Spleen (tissue), 11 donors: ENCODE measurements around the gene RNF208. TPM values are rescaled to one million over a fixed set of nuclear protein-coding genes. Genes with fewer than 3 reads are reported as not detected.

Source experiments
- DNase-seq: peaks from one replicate; pipeline ENCODE4 v3.0.0-alpha.2; 2020
- H3K27ac ChIP-seq, 8 donors: fragments of 200-600 bp; sonication (generic) in 7 of 8; 1 replicate in 4 of 8; 2 replicates in 4 of 8; pipeline versions ENCODE4 v1.5.0 to v1.8.0; 2016 to 2021; ENCODE audit warnings: inconsistent platforms in 4 of 8, mild to moderate bottlenecking in 4 of 8, moderate library complexity in 1 of 8
- H3K27me3 ChIP-seq, 7 donors: fragments of 200-600 bp; sonication (generic) in 6 of 7; replicated peaks in 1 of 7; 1 replicate in 4 of 7; 2 replicates in 3 of 7; pipeline versions ENCODE4 v1.5.0 to v1.8.0; 2016 to 2021; ENCODE audit warnings: inconsistent platforms in 3 of 7, mild to moderate bottlenecking in 1 of 7
- H3K36me3 ChIP-seq, 6 donors: fragments of 200-600 bp; sonication (generic) in 5 of 6; 1 replicate in 4 of 6; 2 replicates in 2 of 6; pipeline versions ENCODE4 v1.5.0 to v1.8.0; 2016 to 2021; ENCODE audit warnings: inconsistent platforms in 2 of 6
- H3K4me1 ChIP-seq, 6 donors: fragments of 200-600 bp; sonication (generic) in 5 of 6; 1 replicate in 3 of 6; 2 replicates in 3 of 6; pipeline versions ENCODE4 v1.5.0 to v1.8.0; 2016 to 2021; ENCODE audit warnings: inconsistent platforms in 3 of 6
- H3K4me3 ChIP-seq, 8 donors: fragments of 200-600 bp; sonication (generic) in 7 of 8; 1 replicate in 4 of 8; 2 replicates in 4 of 8; pipeline versions ENCODE4 v1.5.0 to v1.8.0; 2016 to 2021; ENCODE audit warnings: inconsistent platforms in 4 of 8, mild to moderate bottlenecking in 4 of 8, moderate library complexity in 2 of 8
- H3K9me3 ChIP-seq, 8 donors: fragments of 200-600 bp; sonication (generic) in 7 of 8; 1 replicate in 4 of 8; 2 replicates in 4 of 8; pipeline versions ENCODE4 v1.5.0 to v1.8.0; 2016 to 2021; ENCODE audit warnings: inconsistent platforms in 4 of 8
- CTCF ChIP-seq, 11 experiments: fragments of 200-600 bp in 7 of 11; fragments of 450-650 bp in 4 of 11; sonication (generic) in 4 of 11; IDR thresholded peaks in 8 of 11; conservative IDR thresholded peaks in 3 of 11; 1 replicate in 7 of 11; 2 replicates in 4 of 11; pipeline versions ENCODE4 v1.4.0 to v1.8.0; 2016 to 2021; ENCODE audit warnings: antibody characterized with exemption in 11 of 11, inconsistent platforms in 4 of 11, mild to moderate bottlenecking in 1 of 11
- POLR2A ChIP-seq, 3 donors: fragments of 450-650 bp; IDR thresholded peaks; one replicate each; pipeline ENCODE4 v1.5.1; 2017; ENCODE audit warnings: antibody characterized with exemption in 3 of 3, mild to moderate bottlenecking in 1 of 3
- POLR2AphosphoS5 ChIP-seq, 3 donors: sonication (generic); formaldehyde crosslinking; IDR thresholded peaks; one replicate each; pipeline ENCODE4 v1.5.1; 2017; ENCODE audit warnings: antibody characterized with exemption in 3 of 3
- WGBS, 5 donors: extraction: QIAGEN DNeasy Blood & Tissue Kit in 3 of 5; methylation state at CpG; one replicate each; pipeline versions ENCODE4 v1.1.5 to v1.1.7; 2013 to 2018; 5-methylcytosine and 5-hydroxymethylcytosine counted together
- intact Hi-C: fragments of 100-400 bp; cut with DNase I; formaldehyde crosslinking; loops from one replicate; pipeline ENCODE4 v1.15.0; 2023; ENCODE audit warnings: low total_unique reads
- polyA plus RNA-seq, 3 donors: library from polyadenylated mRNA; stranded (reverse); fragments of 200-250 nt; gene quantifications; one replicate each; pipeline ENCODE4 v1.2.1, GENCODE V29; 2013
- total RNA-seq, 7 donors: library from RNA; depleted of rRNA in 3 of 7; stranded (reverse); fragments of >200 nt in 3 of 7; fragmentation: NEBNext Ultra II Directional in 4 of 7; extraction: Animal tissue kit (Norgen Biotek cat#: 25700) in 4 of 7; gene quantifications; one replicate each; pipeline versions ENCODE4 v1.1.0 to v1.2.1, GENCODE V29; 2016 to 2021
- donor health status: healthy with polysubstance abuse.
- donor health status: DM: no; HTN: no; CAD: no; lungs with moderate emphysema.
- donor health status: DM: no; HTN: no; CAD: no.
- donor health status: Bipolar disorder and iron deficiency.
- donor health status: healthy.
- donor health status: DM: no; HTN: no; CAD: no.
- donor health status: DM: yes; HTN: yes; CAD: no.

Gene RNF208
- total and polyA plus RNA-seq, 10 donors: 1.2 to 6.2 (median 2.7) TPM

DNA sequence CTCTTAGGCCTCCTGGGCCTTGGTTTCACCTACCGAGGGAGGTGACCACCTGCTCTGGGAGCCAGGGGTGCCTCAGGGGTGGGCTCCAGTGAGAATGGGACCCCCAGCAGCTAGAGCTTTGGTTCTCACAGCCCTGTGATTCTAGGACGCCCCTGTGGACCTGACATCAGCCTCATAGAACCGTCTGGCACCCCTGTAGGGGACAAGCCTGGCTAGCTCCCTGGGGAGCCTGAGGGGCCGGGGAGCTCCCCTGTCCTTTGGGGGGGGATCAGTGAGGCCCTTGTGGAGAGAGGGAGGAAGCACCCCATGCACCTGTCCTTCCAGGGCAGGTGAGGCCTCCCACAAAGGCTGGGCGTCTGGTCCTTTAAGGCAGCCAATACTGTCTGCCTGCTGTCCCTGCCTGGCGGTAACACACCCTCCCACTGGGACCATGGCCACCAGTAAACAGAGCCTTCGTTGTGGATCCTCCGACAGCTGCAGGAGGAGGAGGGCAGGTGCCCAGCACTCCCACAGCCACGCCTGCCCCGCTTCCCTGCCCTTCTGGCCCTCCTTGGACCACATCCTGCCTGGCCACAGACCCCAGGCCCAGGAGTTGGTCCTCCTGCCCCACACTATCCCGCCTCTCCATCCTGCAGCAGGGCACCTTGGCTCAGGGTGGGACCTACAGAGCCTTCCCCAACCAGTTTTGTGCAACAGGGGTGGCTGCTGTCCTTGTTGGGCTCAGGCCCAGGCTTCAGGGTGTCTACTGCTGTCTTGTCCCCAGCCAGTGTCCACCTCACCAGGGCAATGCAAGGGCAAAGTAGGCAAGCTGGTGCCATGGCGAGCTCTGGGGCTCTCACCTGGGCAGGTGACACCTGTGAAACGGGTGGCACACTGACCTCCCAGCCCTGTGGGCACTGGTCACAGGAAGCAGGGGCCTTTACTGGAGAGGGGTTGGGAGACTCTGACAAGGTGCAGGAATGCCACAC lies 16.0 kb upstream of the RNF208 start:
- Histone ChIP-seq H3K9me3 (no peaks in the 10 kb centered on the region), H3K27ac (no peak overlapping the region), H3K4me3 (no peak overlapping the region), H3K36me3 (peaks cover 0 to 14% (median 10%) of the 10 kb centered on the region in 6 donors), H3K27me3 (peaks cover 0 to 29% (median 14%) of the 10 kb centered on the region in 7 donors), H3K4me1 (peaks cover 30 to 82% (median 70%) of the 10 kb centered on the region in 6 donors)
- no peak for DNase-seq
- intact Hi-C loops: no loop called here
- no peak for TF ChIP-seq CTCF (IDR thresholded peaks at IDR 0.05 in 8 of 11, conservative IDR thresholded peaks at IDR 0.05 in 3 of 11)
- TF ChIP-seq POLR2AphosphoS5 (IDR thresholded peaks at IDR 0.05): no peak
- no peak for TF ChIP-seq POLR2A (IDR thresholded peaks at IDR 0.05)
- 81 to 88% (median 83%) methylated on average over 8 to 13 of the region's 13 CpGs for WGBS, 5 donors

DNA sequence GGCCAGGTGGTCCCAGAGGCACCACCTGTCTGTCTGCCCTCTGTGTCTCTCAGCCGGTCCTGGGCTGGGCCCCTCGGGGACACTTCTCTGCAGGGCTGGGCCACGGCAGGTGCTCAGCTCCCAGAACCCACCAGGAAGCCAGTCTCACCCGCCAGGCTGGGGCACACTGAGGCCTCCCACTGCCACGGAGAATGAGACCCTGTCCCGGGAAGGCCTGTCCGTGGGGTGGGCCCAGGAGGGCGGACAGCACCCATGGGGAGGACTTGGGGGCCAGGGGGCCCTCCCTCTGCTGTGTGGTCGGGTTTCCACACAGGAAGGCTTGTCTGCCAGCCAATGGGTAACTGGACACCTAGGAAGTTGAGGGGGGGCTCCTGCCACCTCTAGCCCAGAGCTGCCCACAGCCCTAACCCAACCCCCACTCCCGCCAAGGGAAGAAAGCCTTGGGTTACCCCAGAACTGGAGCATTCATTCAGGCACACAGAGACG lies 14.9 kb upstream of the RNF208 start:
- Histone ChIP-seq H3K27ac (peak overlapping the region in 3 of 8 donors; percentile 49 to 75 (median 58)), H3K4me1 (peaks cover 20 to 71% (median 59%) of the 10 kb centered on the region in 6 donors), H3K27me3 (peaks cover 0 to 40% (median 20%) of the 10 kb centered on the region in 7 donors), H3K9me3 (no peaks in the 10 kb centered on the region), H3K4me3 (peak overlapping the region in 4 of 8 donors; percentile 7 to 55 (median 17)), H3K36me3 (peaks cover 0 to 3% (median under 1%) of the 10 kb centered on the region in 6 donors)
- no peak for TF ChIP-seq POLR2AphosphoS5 (IDR thresholded peaks at IDR 0.05)
- no peak for TF ChIP-seq CTCF (IDR thresholded peaks at IDR 0.05 in 8 of 11, conservative IDR thresholded peaks at IDR 0.05 in 3 of 11)
- TF ChIP-seq POLR2A (IDR thresholded peaks at IDR 0.05): no peak
- 24 to 40% (median 37%) methylated on average over 2 to 11 of the region's 11 CpGs for WGBS, 5 donors
- intact Hi-C loops: no loop called here
- DNase-seq: no peak

- intact Hi-C loops: no loop called here
- peaks cover 0 to 46% (median 23%) of the 10 kb centered on the region in 7 donors for H3K27me3 ChIP-seq
- DNase-seq: peak; percentile 97
- peaks cover 18 to 67% (median 56%) of the 10 kb centered on the region in 6 donors for H3K4me1 ChIP-seq
- 8 to 13% (median 9%) methylated on average over 10 to 31 of the region's 31 CpGs for WGBS, 5 donors
- H3K27ac ChIP-seq: peak overlapping the region in 3 of 8 donors; percentile 49 to 75 (median 58)
- no peaks in the 10 kb centered on the region for H3K9me3 ChIP-seq
- TF ChIP-seq CTCF (IDR thresholded peaks at IDR 0.05 in 8 of 11, conservative IDR thresholded peaks at IDR 0.05 in 3 of 11): peak; percentile 98 to 100 (median 100)
- TF ChIP-seq POLR2A (IDR thresholded peaks at IDR 0.05): no peak
- peak; percentile 48 to 80 (median 67) for TF ChIP-seq POLR2AphosphoS5 (IDR thresholded peaks at IDR 0.05)
- H3K4me3 ChIP-seq: peak overlapping the region in 4 of 8 donors; percentile 7 to 55 (median 17)
- H3K36me3 ChIP-seq: no peaks in the 10 kb centered on the region
Measured at GRCh38 chr9:137236238-137236935, 14.3 kb upstream of the RNF208 start.
